Muscle of arm (tissue), 12 donors: ENCODE data around the gene EHBP1L1. TPM values are rescaled to one million over a fixed set of nuclear protein-coding genes. Genes with fewer than 3 reads are reported as not detected.

Source experiments
- DNase-seq: peaks from one replicate; pipeline ENCODE4 v3.0.0-alpha.2; 2013
- polyA plus RNA-seq, 12 donors: library from polyadenylated mRNA; unstranded; fragments of 120-200 nt; gene quantifications; one replicate each; pipeline ENCODE4 v1.2.1, GENCODE V29; 2013; ENCODE audit not compliant: insufficient read length in 12 of 12

Gene EHBP1L1
- polyA plus RNA-seq, 12 donors: 153 to 369 (median 276) TPM

DNA sequence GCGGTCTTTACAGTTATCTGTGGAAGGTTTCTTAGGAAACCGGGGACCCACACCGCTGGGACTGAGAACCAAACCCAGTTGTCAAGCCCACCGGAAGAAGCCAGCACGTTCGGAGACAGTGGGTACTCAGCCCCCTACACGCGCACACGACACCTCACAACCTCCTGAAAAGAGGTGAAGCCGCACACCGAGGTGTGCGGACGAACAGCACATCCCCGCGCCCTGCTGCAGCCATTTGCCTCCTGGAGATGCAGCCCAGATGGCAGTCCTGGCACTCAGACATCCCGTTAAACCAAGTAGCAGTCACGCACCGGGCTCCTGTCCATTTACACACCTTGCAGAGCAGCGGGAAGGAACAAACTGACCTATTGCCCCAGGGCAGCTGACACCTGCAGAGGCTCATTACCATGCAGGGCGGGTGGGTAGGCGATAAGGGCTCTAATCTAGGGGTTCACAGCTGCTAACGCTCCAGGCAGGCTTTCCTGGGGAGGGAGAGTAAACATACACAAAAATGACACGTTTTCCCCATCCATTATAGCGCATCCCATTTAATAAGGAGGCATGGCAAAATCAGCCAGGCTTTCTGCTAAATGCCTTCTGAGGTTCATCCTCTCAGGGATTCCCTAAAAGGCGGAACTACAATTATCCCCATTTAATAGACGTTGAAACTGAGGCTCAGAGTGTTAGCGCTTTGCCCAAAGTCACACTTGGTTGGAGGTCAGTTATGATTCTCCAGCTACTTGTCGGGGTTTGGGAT, 864 bp upstream of the EHBP1L1 start:
- no peak for DNase-seq

GRCh38 chr11:65576232-65576866, 496 bp downstream of the EHBP1L1 start:
- DNase-seq: no peak

DNA sequence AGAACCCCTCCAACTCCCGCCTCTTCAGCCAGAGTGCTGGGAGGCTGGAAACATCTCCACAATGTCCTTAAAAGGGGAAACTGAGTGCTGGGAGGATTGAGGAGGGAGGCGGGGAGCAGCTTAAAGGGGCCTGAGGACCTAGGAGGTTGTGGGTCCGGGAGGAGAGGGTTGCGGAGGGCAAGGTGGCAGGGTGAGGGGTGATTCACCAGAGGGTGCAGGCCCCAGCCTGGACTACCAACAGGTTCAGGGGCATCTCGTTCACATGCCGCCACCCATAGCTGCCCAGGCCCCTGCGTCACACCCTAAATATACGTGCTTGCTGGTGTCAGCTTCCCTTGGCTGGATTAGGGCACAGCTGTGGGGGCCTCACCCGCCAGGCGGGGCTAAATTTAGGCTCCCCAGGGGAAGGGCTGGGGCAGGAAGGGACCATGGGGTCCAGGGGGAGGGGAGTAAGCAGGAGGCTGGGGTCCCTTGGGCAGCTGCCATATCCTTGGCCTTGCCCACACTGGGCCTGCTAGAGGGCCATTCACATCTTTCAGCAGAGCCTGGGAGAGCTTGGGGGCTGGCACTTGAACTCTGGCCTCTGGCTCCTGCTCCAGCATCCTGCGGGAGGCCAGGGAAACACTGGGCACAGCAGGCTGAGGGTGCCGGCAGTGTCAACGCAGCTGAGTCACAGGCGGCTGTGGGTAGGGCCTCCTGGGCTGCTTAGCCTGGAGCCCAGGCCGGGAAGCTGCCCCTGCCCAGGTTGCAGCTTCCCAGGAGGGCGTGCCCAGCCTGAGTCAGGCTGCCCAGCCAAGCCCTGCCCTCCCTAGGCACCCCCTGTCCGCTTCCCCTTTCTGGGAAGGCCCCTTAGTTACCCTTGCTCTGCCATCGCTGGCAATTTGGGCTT, 1.3 kb downstream of the EHBP1L1 start:
- DNase-seq: no peak

DNA sequence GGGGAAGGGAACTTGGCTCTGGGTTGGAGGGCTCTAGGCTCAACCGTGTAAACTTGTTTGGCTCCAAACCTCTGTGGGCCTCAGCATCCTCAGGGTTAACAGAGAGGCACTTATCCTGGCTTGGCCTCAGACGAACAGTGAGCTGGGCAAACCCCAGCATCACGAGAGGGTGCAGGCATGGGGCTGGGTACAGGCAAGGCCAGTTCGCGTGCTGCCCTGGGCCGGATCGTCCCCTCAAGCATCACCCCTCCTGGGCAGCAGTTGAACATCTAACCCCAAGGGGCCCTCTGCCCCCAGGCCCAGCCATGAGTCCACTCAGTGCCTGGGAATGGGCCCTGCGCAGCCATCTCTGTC, 1.9 kb downstream of the EHBP1L1 start:
- DNase-seq: no peak

DNA sequence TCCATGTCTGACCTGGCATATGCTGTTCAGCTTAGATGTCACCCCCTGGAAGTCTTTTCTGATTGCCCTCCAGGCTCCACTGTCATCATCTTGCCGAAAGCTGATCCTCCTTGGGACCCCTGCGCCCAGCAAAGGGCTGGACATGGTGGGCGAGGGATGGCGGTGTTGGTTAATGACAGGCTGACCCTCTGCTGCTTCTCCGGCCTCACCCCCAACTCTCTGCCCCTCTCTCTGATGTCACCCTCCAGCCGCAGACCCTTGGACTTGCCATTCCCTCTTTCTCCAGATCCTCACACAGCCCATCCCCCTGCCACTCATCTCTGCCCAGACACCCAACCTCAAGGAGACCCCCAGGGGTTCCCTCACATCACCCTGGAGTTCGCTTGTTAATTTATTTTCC, 2.3 kb downstream of the EHBP1L1 start:
- no peak for DNase-seq

DNA sequence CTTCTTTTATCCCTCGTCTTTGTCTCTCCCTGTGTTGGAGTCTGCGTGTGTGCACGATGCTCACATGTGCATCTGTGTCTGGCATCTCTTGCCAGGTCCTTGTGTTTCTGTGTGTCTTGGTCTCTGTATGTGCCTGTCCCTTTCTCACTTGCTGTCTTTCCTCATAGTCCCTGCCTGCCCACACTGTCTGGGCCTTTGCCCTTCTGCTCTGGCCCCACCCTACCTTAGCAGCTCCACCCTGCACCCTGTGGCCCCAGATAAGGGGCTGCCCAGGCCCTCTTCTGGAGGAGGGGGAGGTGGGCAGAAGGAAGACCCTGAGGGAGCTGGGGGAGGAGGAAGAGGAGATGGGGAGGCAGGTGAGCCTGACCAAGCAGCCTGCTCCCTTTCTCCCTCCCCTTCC, 2.8 kb downstream of the EHBP1L1 start:
- DNase-seq: no peak

GRCh38 chr11:65579291-65579690, 3.4 kb downstream of the EHBP1L1 start:
- no peak for DNase-seq

DNA sequence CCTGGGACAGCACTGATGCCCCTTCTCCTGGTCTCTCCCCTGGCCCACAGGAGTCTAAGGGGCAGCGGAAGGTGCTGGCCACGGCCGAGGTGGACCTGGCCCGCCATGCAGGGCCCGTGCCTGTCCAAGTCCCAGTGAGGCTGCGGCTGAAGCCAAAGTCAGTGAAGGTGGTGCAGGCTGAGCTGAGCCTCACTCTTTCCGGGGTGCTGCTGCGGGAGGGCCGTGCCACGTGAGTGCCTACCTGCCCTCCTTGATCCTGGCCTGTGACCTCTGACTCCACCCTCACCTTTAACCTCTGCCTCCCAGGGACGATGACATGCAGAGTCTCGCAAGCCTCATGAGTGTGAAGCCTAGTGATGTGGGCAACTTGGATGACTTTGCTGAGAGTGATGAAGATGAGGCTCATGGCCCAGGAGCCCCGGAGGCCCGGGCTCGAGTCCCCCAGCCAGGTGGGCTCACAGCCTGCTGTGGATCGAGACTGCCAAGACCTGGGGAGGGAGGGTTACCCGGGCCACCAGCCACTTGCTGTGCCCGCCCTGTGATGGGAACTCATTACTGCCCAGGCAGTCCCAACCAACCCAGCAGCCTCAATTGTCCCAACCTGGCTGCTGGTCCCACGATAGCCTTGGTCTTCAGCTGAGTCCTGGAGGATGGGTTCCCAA, 4.3 kb downstream of the EHBP1L1 start:
- DNase-seq: no peak

GRCh38 chr11:65580756-65581155, 4.9 kb downstream of the EHBP1L1 start:
- no peak for DNase-seq

GRCh38 chr11:65581928-65582327, 6.1 kb downstream of the EHBP1L1 start:
- no peak for DNase-seq

DNA sequence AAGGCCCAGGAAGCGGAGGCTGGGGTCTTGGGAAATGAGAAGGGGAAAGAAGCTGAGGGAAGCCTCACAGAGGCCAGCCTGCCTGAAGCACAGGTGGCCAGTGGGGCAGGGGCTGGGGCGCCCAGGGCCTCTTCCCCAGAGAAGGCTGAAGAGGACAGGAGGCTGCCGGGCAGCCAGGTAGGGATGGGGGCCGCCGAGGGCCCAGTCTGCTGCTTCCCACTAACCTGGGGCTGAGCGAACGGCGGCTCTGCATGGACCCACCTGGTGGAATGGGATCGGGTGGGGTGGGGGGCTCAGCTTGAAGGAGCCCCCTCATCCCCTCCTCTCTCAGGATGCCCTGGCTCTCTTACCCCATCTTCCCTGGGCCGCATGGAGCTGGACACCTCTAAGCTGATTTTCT, 7.7 kb downstream of the EHBP1L1 start:
- no peak for DNase-seq

DNA sequence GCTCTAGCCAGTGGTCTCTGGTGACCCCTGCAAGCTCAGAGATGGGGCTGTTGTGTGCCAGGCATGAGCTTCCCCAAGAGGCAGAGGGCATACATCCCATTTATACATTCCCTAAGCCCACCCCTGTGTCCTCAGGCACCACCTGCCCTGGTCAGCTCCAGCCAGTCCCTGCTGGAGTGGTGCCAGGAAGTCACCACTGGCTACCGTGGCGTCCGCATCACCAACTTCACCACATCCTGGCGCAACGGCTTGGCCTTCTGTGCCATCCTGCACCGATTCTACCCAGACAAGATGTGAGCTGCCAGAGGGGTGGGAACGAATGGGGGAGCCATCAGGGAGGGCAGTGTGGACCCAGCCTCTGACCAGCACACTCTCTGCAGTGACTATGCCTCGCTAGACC, 8.3 kb downstream of the EHBP1L1 start:
- DNase-seq: no peak

DNA sequence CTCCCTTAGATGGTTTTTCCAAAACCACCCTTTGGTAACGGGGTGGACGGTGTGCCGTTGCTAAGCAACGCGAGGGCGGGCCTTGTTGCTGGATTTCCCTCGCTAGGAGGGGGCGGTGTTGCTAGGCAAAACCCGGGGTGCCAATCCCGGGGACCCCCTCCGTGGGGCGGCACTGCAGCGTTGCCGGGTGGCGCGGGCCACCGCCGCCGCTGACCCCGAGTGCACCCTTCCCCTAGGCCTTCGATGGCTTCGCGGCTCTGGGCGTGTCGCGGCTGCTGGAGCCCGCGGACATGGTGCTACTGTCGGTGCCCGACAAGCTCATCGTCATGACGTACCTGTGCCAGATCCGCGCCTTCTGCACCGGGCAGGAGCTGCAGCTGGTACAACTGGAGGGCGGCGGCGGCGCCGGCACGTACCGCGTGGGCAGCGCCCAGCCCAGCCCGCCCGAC, 8.9 kb downstream of the EHBP1L1 start:
- DNase-seq: no peak

- DNase-seq: no peak
Measured at GRCh38 chr11:65585396-65586246, 9.8 kb downstream of the EHBP1L1 start.

DNA sequence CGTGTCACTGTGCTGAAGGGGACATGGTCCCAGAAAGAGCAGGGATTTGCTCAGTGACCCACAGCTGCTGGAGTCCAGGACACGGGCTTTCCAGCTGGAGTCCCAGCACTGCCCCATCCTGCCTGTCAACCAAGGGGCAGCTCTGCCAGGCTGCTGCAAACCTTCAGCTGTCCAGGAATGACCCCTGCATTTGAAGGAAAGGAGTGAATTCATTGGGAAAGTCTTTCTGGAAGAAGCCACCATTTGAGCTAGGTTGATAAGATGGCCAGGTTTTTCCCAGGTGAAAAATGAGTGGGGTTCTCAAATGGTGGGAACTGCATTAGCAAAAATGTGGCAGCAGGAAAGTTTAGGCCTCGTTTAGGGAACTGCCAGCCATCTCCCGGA, 10.4 kb downstream of the EHBP1L1 start:
- DNase-seq: no peak

GRCh38 chr11:65586676-65587075, 10.8 kb downstream of the EHBP1L1 start:
- DNase-seq: no peak

DNA sequence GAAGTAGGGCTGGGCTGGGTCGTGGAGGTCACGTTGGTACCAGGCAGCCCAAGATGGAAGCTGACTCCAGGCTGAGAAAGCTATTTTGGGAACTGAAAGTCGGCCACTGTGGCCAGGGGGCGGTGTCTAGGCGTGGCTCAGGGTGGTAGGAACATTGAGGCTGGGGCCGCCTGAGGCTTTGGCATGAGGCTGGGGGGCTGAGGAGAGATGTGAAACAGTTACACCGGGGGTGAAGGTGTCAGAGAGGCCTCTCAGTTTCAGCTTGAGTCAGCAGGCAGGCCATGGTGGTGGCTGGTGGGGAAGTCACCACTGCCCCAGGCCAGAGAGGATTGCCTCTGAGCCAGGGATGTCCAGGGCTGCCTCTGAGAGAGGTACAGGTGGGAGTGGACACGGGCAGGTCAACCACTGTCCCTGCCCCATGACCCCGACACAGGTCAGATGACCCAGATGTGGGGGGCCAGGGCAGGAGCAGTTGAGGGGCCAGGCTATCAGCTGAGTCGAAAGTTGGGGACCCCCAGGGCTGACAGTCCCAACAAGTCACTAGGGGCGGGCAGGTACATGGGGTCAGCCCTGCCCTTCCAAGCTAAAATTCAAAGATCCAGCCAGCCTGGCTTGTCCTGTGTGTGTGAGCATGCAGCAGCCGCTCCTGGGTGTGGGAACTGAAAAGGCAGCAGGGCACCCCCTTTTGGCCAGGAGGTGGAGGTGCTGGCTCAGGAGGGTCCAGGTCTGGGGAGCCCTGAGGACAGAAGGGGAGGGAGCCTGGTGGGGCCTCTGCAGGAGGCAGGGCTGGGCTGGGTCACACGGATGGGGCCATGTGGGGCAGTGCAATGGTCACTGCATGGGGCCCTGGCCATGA, 12.6 kb downstream of the EHBP1L1 start:
- no peak for DNase-seq

DNA sequence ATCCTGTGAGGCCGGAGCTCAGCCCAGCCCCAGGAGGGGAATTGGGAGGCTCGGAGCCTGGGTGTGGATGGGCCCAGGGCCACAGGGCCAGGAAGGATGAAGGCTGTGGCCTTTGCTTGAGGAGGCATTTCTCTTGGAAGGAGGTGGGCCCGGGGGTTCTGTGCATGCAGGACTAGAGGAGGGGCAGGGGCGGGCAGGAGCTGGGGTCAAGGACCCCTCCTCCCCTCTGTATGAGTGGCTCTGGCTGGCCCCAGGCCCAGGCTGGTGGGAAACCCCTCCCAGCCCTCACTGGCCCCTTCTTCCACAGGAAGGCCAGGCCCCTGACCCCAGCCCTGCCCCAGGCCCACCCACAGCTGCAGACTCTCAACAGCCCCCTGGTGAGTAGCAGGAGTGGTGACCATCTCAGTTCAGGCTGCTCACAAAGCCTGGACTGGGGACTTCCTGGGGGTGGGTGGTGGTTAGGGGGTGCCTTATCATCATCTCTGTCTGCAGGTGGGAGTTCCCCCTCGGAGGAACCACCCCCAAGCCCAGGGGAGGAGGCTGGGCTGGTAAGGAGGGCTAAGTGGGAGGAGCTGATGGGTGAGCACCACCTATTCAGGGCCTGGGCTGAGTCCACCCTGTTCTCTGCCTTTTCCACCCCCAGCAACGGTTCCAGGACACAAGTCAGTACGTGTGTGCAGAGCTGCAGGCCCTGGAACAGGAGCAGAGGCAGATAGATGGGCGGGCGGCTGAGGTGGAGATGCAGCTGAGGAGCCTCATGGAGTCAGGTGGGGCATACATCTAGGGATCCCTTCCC, 13.8 kb downstream of the EHBP1L1 start:
- DNase-seq: no peak

DNA sequence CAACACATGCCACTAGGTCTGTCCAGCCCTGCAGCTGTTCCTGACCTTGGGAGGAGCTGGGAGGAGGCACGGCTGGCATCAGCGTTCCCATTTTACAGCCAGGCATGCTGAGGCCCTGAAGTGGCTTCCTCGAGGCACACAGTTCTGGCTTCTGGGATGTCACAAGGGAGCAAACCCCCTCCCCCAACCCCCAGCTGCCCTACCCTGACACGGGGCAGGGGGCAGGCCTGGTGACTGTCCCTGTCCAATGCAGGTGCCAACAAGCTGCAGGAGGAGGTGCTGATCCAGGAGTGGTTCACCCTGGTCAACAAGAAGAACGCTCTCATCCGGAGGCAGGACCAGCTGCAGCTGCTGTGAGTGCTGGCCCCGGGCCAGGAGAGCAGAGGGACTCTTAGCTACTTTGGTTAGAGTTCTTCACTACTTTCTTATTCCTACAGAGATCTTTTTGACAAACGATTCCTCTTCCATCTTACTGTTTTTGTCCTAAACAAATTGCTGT, 14.4 kb downstream of the EHBP1L1 start:
- DNase-seq: peak; percentile 82
